G401 (cell line): ENCODE data around the gene IGF1R. TPM values are rescaled to one million over a fixed set of nuclear protein-coding genes. Genes with fewer than 3 reads are reported as not detected.
A peak's percentile ranks its signal among the peaks of the same experiment; 100 is the strongest.

Experiments
- DNase-seq: peaks from one replicate; pipeline ENCODE4 v3.0.0-alpha.2; 2015; ENCODE audit warnings: low spot score
- in situ Hi-C: cut with HindIII; loops from 2 replicates; pipeline ENCODE4 v1.10.0; 2016; ENCODE audit warnings: low sequenced_read_pairs, mixed read lengths
- total RNA-seq: library from RNA; depleted of rRNA; stranded (reverse); fragments of >200 nt; shearing (Covaris generic); gene quantifications from 2 replicates; pipeline ENCODE4 v1.2.3, GENCODE V29; 2014

Gene IGF1R
- total RNA-seq, 1 experiment from 2014 or later = 21.0 TPM

- in situ Hi-C loops = no loop called here
- peak; percentile 96 for DNase-seq
Observed at GRCh38 chr15:98884894-98885293, 236.6 kb downstream of the IGF1R start.

- DNase-seq = no peak
- in situ Hi-C loops = no loop called here
Observed at GRCh38 chr15:98887976-98888375, 239.6 kb downstream of the IGF1R start.

- in situ Hi-C loops = no loop called here
- no peak for DNase-seq
Observed at GRCh38 chr15:98888820-98889479, 240.6 kb downstream of the IGF1R start.

GRCh38 chr15:98889930-98890695, 241.8 kb downstream of the IGF1R start:
- DNase-seq = no peak
- in situ Hi-C loops = no loop called here

- no peak for DNase-seq
- in situ Hi-C loops = no loop called here
Observed at GRCh38 chr15:98891301-98891700, 243.0 kb downstream of the IGF1R start.

- no peak for DNase-seq
- in situ Hi-C loops = no loop called here
Observed at GRCh38 chr15:98893401-98893800, 245.1 kb downstream of the IGF1R start.

GRCh38 chr15:98894312-98894711, 246.0 kb downstream of the IGF1R start:
- DNase-seq = no peak
- in situ Hi-C loops = no loop called here

- in situ Hi-C loops = no loop called here
- DNase-seq = no peak
Observed at GRCh38 chr15:98896002-98896721, 247.8 kb downstream of the IGF1R start.

- DNase-seq = no peak
- in situ Hi-C loops = no loop called here
Observed at GRCh38 chr15:98896802-98897732, 248.7 kb downstream of the IGF1R start.

- in situ Hi-C loops = no loop called here
- DNase-seq = no peak
Observed at GRCh38 chr15:98898122-98898521, 249.8 kb downstream of the IGF1R start.

GRCh38 chr15:98899272-98900021, 251.1 kb downstream of the IGF1R start:
- no peak for DNase-seq
- in situ Hi-C loops = no loop called here

GRCh38 chr15:98900356-98900755, 252.0 kb downstream of the IGF1R start:
- in situ Hi-C loops = no loop called here
- DNase-seq = no peak

GRCh38 chr15:98901434-98902072, 253.2 kb downstream of the IGF1R start:
- no peak for DNase-seq
- in situ Hi-C loops = no loop called here

GRCh38 chr15:98902931-98903330, 254.6 kb downstream of the IGF1R start:
- no peak for DNase-seq
- in situ Hi-C loops = no loop called here

GRCh38 chr15:98903377-98904018, 255.2 kb downstream of the IGF1R start:
- no peak for DNase-seq
- in situ Hi-C loops = no loop called here

GRCh38 chr15:98904544-98904943, 256.2 kb downstream of the IGF1R start:
- peak; percentile 77 for DNase-seq
- in situ Hi-C loops = no loop called here

GRCh38 chr15:98905963-98906711, 257.8 kb downstream of the IGF1R start:
- in situ Hi-C loops = no loop called here

More at GRCh38 chr15:98905963-98906711, 257.8 kb downstream of the IGF1R start:
- DNase-seq = no peak
